Measurements from ENCODE around the gene ADGRA1. TPM values are rescaled to one million over a fixed set of nuclear protein-coding genes. Genes with fewer than 3 reads are reported as not detected.

ADGRA1 gene
- total and polyA plus RNA-seq, 2 of the 8 experiments (the other 6 are each of a cell fraction or from before 2014, with no cell fraction given) = 0.17 to 0.21 TPM

GRCh38 chr10:133046390-133046765 is 41.3 kb upstream of the ADGRA1 start (continued):
- TF ChIP-seq, protein P1, sequence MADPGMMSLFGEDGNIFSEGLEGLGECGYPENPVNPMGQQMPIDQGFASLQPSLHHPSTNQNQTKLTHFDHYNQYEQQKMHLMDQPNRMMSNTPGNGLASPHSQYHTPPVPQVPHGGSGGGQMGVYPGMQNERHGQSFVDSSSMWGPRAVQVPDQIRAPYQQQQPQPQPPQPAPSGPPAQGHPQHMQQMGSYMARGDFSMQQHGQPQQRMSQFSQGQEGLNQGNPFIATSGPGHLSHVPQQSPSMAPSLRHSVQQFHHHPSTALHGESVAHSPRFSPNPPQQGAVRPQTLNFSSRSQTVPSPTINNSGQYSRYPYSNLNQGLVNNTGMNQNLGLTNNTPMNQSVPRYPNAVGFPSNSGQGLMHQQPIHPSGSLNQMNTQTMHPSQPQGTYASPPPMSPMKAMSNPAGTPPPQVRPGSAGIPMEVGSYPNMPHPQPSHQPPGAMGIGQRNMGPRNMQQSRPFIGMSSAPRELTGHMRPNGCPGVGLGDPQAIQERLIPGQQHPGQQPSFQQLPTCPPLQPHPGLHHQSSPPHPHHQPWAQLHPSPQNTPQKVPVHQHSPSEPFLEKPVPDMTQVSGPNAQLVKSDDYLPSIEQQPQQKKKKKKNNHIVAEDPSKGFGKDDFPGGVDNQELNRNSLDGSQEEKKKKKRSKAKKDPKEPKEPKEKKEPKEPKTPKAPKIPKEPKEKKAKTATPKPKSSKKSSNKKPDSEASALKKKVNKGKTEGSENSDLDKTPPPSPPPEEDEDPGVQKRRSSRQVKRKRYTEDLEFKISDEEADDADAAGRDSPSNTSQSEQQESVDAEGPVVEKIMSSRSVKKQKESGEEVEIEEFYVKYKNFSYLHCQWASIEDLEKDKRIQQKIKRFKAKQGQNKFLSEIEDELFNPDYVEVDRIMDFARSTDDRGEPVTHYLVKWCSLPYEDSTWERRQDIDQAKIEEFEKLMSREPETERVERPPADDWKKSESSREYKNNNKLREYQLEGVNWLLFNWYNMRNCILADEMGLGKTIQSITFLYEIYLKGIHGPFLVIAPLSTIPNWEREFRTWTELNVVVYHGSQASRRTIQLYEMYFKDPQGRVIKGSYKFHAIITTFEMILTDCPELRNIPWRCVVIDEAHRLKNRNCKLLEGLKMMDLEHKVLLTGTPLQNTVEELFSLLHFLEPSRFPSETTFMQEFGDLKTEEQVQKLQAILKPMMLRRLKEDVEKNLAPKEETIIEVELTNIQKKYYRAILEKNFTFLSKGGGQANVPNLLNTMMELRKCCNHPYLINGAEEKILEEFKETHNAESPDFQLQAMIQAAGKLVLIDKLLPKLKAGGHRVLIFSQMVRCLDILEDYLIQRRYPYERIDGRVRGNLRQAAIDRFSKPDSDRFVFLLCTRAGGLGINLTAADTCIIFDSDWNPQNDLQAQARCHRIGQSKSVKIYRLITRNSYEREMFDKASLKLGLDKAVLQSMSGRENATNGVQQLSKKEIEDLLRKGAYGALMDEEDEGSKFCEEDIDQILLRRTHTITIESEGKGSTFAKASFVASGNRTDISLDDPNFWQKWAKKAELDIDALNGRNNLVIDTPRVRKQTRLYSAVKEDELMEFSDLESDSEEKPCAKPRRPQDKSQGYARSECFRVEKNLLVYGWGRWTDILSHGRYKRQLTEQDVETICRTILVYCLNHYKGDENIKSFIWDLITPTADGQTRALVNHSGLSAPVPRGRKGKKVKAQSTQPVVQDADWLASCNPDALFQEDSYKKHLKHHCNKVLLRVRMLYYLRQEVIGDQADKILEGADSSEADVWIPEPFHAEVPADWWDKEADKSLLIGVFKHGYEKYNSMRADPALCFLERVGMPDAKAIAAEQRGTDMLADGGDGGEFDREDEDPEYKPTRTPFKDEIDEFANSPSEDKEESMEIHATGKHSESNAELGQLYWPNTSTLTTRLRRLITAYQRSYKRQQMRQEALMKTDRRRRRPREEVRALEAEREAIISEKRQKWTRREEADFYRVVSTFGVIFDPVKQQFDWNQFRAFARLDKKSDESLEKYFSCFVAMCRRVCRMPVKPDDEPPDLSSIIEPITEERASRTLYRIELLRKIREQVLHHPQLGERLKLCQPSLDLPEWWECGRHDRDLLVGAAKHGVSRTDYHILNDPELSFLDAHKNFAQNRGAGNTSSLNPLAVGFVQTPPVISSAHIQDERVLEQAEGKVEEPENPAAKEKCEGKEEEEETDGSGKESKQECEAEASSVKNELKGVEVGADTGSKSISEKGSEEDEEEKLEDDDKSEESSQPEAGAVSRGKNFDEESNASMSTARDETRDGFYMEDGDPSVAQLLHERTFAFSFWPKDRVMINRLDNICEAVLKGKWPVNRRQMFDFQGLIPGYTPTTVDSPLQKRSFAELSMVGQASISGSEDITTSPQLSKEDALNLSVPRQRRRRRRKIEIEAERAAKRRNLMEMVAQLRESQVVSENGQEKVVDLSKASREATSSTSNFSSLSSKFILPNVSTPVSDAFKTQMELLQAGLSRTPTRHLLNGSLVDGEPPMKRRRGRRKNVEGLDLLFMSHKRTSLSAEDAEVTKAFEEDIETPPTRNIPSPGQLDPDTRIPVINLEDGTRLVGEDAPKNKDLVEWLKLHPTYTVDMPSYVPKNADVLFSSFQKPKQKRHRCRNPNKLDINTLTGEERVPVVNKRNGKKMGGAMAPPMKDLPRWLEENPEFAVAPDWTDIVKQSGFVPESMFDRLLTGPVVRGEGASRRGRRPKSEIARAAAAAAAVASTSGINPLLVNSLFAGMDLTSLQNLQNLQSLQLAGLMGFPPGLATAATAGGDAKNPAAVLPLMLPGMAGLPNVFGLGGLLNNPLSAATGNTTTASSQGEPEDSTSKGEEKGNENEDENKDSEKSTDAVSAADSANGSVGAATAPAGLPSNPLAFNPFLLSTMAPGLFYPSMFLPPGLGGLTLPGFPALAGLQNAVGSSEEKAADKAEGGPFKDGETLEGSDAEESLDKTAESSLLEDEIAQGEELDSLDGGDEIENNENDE (IDR thresholded peaks at IDR 0.05; ENCODE audit: insufficient replicate concordance, low read length) = no peak
- TF ChIP-seq FOSL1 (IDR thresholded peaks at IDR 0.05; ENCODE audit: insufficient read depth, low read depth, low read length) = no peak
- no peak for TF ChIP-seq KDM1A (IDR thresholded peaks at IDR 0.05; ENCODE audit: borderline replicate concordance, low read length)
- no peak for TF ChIP-seq CBX8 (IDR thresholded peaks at IDR 0.05; ENCODE audit: borderline replicate concordance, low read depth, low read length)
- TF ChIP-seq SIN3A (conservative IDR thresholded peaks at IDR 0.05 in 1 of 2, IDR thresholded peaks at IDR 0.05 in 1 of 2; ENCODE audit: low read depth in 1 of 2, low read length in 2 of 2) = no peak
- no peak for TF ChIP-seq USF2 (IDR thresholded peaks at IDR 0.05; ENCODE audit: low read length)
- no peak for TF ChIP-seq TBP (IDR thresholded peaks at IDR 0.05; ENCODE audit: low read depth, low read length)
- TF ChIP-seq HDAC6 (IDR thresholded peaks at IDR 0.05; ENCODE audit: low read depth, low read length) = no peak
- no peak for TF ChIP-seq RBBP5 (IDR thresholded peaks at IDR 0.05; ENCODE audit: borderline replicate concordance, low read depth, low read length)
- no peak for TF ChIP-seq JUN (IDR thresholded peaks at IDR 0.05; ENCODE audit: low read depth, low read length)
- TF ChIP-seq BCL11A (IDR thresholded peaks at IDR 0.05; ENCODE audit: low read depth in 2 of 2, low read length in 2 of 2) = no peak
